Skeletal muscle cell (primary cell): ENCODE data around the gene PSMD11.

Experiments used
- DNase-seq: peaks from one replicate; pipeline ENCODE4 v3.0.0-alpha.2; 2010; ENCODE audit warnings: low read depth
- H3K4me3 ChIP-seq: 2 replicates; pipeline ENCODE4 v1.5.1; 2011; ENCODE audit warnings: low read depth, mild to moderate bottlenecking, control low read depth, low read length, moderate library complexity

PSMD11 gene

GRCh38 chr17:32487473-32488176 lies 43.3 kb downstream of the PSMD11 start:
- H3K4me3 ChIP-seq: peak overlapping the region; percentile 63
- DNase-seq: no peak

- DNase-seq: no peak
- H3K4me3 ChIP-seq: peak overlapping the region; percentile 63
Measured at GRCh38 chr17:32488177-32488542, 43.9 kb downstream of the PSMD11 start.

GRCh38 chr17:32488604-32489180 lies 44.4 kb downstream of the PSMD11 start:
- H3K4me3 ChIP-seq: no peak overlapping the region
- DNase-seq: no peak

- H3K4me3 ChIP-seq: no peak overlapping the region
Measured at GRCh38 chr17:32489320-32490100, 45.2 kb downstream of the PSMD11 start.

GRCh38 chr17:32490101-32490482 lies 45.8 kb downstream of the PSMD11 start:
- H3K4me3 ChIP-seq: no peak overlapping the region
- no peak for DNase-seq

More at GRCh38 chr17:32489320-32490100, 45.2 kb downstream of the PSMD11 start:
- DNase-seq: no peak

GRCh38 chr17:32491371-32492263 lies 47.3 kb downstream of the PSMD11 start:
- H3K4me3 ChIP-seq: no peak overlapping the region
- DNase-seq: no peak

GRCh38 chr17:32492264-32492589 lies 47.9 kb downstream of the PSMD11 start:
- no peak overlapping the region for H3K4me3 ChIP-seq
- DNase-seq: no peak

- no peak for DNase-seq
- H3K4me3 ChIP-seq: no peak overlapping the region
Measured at GRCh38 chr17:32492648-32493289, 48.5 kb downstream of the PSMD11 start.

- no peak for DNase-seq
- no peak overlapping the region for H3K4me3 ChIP-seq
Measured at GRCh38 chr17:32493571-32493970, 49.3 kb downstream of the PSMD11 start.

- H3K4me3 ChIP-seq: no peak overlapping the region
- DNase-seq: no peak
Measured at GRCh38 chr17:32493976-32494513, 49.7 kb downstream of the PSMD11 start.

GRCh38 chr17:32494621-32495358 lies 50.5 kb downstream of the PSMD11 start:
- no peak overlapping the region for H3K4me3 ChIP-seq
- DNase-seq: no peak

GRCh38 chr17:32495359-32496231 lies 51.3 kb downstream of the PSMD11 start:
- H3K4me3 ChIP-seq: no peak overlapping the region
- no peak for DNase-seq

- DNase-seq: no peak
- no peak overlapping the region for H3K4me3 ChIP-seq
Measured at GRCh38 chr17:32496395-32497073, 52.2 kb downstream of the PSMD11 start.

- no peak overlapping the region for H3K4me3 ChIP-seq
- no peak for DNase-seq
Measured at GRCh38 chr17:32497431-32498205, 53.3 kb downstream of the PSMD11 start.

- H3K4me3 ChIP-seq: no peak overlapping the region
- no peak for DNase-seq
Measured at GRCh38 chr17:32498391-32498790, 54.1 kb downstream of the PSMD11 start.

GRCh38 chr17:32502013-32502412 lies 57.7 kb downstream of the PSMD11 start:
- no peak for DNase-seq

More at GRCh38 chr17:32502013-32502412, 57.7 kb downstream of the PSMD11 start:
- H3K4me3 ChIP-seq: no peak overlapping the region
